ENCODE measurements around the gene SHH. TPM values are rescaled to one million over a fixed set of nuclear protein-coding genes. Genes with fewer than 3 reads are reported as not detected.

The SHH gene
- total RNA-seq, 1 donor from 2014 or later, result 0.16 TPM

- Histone ChIP-seq H3K27ac (ENCODE audit: low read depth, low read length) (no peak overlapping the region), H3K4me1 (ENCODE audit: insufficient read depth, low read length) (no peaks in the 10 kb centered on the region), H3K36me3 (ENCODE audit: insufficient read depth, low read length) (no peaks in the 10 kb centered on the region), H2AFZ (ENCODE audit: low read depth, low read length) (no peak overlapping the region), H4K20me1 (ENCODE audit: insufficient read depth, low read length) (no peaks in the 10 kb centered on the region), H3K9ac (ENCODE audit: low read length) (no peak overlapping the region), H3K9me3 (ENCODE audit: insufficient read depth, low read depth, low read length) (no peaks in the 10 kb centered on the region), H3K79me2 (ENCODE audit: insufficient read depth, low read length) (no peaks in the 10 kb centered on the region), H3K4me2 (ENCODE audit: low read length) (no peak overlapping the region), H3K27me3 (ENCODE audit: insufficient read depth, low read length) (peaks cover 5% of the 10 kb centered on the region), H3K4me3 (ENCODE audit: insufficient read depth, low read depth, low read length) (no peak overlapping the region)
- Mint-ChIP-seq H3K9me3 (ENCODE audit: unreplicated experiment) (no peaks in the 10 kb centered on the region), H3K27ac (ENCODE audit: unreplicated experiment) (no peak overlapping the region), H3K4me3 (ENCODE audit: unreplicated experiment) (no peak overlapping the region), H3K27me3 (ENCODE audit: low read depth, unreplicated experiment) (peaks cover 37% of the 10 kb centered on the region), H3K4me1 (ENCODE audit: low read depth, unreplicated experiment) (peaks cover 4% of the 10 kb centered on the region), H3K36me3 (ENCODE audit: low read depth, unreplicated experiment) (no peaks in the 10 kb centered on the region)
- FAIRE-seq, result no peak
- TF ChIP-seq CTCF (IDR thresholded peaks at IDR 0.05; ENCODE audit: insufficient read depth, low read depth, low read length) (no peak), EZH2 (IDR thresholded peaks at IDR 0.05; ENCODE audit: insufficient read depth, low read length) (no peak)
- no peak for DNase-seq (ENCODE audit: low read depth)
Observed at GRCh38 chr7:155834486-155835048, 22.3 kb upstream of the SHH start.

DNA sequence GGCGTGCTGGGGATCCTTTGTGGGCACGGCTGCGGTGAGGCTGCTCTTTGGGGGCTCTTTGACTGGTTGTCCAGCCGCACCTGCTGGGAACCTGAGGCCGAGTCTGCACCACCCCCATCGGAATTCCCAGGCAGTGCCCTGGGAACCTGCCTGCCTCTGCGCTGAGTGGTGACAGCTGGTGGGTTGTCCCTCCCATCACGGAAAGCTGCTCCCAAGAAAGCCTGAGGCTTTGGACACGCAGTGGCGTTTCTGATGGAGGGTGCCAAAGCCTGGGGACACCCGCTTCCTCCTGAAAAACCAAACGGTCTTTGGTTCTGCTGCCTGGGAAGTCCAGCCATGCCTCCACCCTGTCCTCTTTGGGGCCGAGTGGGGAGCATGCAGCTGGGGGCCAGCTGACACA is 21.4 kb upstream of the SHH start:
- DNase-seq (ENCODE audit: low read depth) (no peak), FAIRE-seq (no peak)

More for the DNA sequence above, 21.4 kb upstream of the SHH start:
- Histone ChIP-seq H3K36me3 (ENCODE audit: insufficient read depth, low read length) (no peaks in the 10 kb centered on the region), H3K79me2 (ENCODE audit: insufficient read depth, low read length) (no peaks in the 10 kb centered on the region), H3K4me2 (ENCODE audit: low read length) (no peak overlapping the region), H3K4me3 (ENCODE audit: insufficient read depth, low read depth, low read length) (no peak overlapping the region), H3K9ac (ENCODE audit: low read length) (no peak overlapping the region), H2AFZ (ENCODE audit: low read depth, low read length) (no peak overlapping the region), H4K20me1 (ENCODE audit: insufficient read depth, low read length) (no peaks in the 10 kb centered on the region), H3K4me1 (ENCODE audit: insufficient read depth, low read length) (no peaks in the 10 kb centered on the region), H3K27me3 (ENCODE audit: insufficient read depth, low read length) (no peaks in the 10 kb centered on the region), H3K9me3 (ENCODE audit: insufficient read depth, low read depth, low read length) (no peaks in the 10 kb centered on the region), H3K27ac (ENCODE audit: low read depth, low read length) (no peak overlapping the region)
- H3K36me3 Mint-ChIP-seq (ENCODE audit: low read depth, unreplicated experiment), result no peaks in the 10 kb centered on the region
- TF ChIP-seq EZH2 (IDR thresholded peaks at IDR 0.05; ENCODE audit: insufficient read depth, low read length) (no peak), CTCF (IDR thresholded peaks at IDR 0.05; ENCODE audit: insufficient read depth, low read depth, low read length) (no peak)
- no peak overlapping the region for H3K4me3 Mint-ChIP-seq (ENCODE audit: unreplicated experiment)
- H3K9me3 Mint-ChIP-seq (ENCODE audit: unreplicated experiment), result no peaks in the 10 kb centered on the region
- H3K27me3 Mint-ChIP-seq (ENCODE audit: low read depth, unreplicated experiment), result peaks cover 41% of the 10 kb centered on the region
- H3K27ac Mint-ChIP-seq (ENCODE audit: unreplicated experiment), result no peak overlapping the region
- peaks cover 3% of the 10 kb centered on the region for H3K4me1 Mint-ChIP-seq (ENCODE audit: low read depth, unreplicated experiment)
